HG03039 (cell line): ENCODE results near the gene PATJ.
A peak's percentile ranks its signal among the peaks of the same experiment; 100 is the strongest.

Experiments
- ATAC-seq: cut with Tn5 transposase; IDR thresholded peaks from one replicate; pipeline ENCODE4 v1.9.1; 2021; ENCODE audit warnings: mild to moderate bottlenecking, moderate library complexity; ENCODE audit not compliant: unreplicated experiment

PATJ gene

DNA sequence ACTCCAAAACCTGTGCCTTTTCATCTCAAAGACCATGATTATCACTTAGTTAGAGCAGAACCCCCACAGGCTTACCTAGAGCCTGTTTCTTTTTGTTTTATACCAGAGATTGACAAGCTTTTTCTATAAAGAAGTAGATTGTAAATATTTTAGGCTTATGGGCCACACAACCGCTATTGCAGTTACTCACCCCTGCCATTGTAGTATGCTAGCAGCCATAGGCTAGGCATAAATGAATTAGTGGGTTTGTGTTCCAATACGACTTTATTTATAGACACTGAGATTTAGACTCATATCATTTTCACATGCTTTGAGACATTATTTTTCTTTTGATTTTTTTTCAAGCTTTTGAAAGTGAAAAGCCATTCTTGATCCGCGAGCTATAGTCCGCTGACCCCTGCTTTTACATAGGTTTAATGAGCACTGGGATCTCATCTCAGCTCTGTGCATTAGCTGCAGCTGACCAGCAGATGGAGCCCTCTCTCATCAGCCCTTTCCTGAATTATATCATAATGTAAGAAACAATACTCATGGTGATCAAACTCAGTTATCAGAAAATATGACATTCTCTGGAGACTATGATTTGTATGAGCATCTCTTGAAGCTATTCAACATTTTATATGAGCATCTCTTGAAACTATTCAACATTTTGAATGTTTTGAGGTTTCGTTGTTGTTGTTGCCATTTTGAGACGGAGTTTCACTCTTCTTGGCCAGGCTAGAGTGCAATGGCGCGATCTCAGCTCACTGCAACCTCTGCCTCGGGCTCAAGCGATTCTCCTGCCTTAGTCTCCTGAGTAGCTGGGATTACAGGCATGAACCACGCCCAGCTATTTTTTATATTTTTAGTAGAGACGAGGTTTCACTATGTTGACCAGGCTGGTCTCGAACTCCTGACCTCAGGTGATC is 340.4 kb downstream of the PATJ start:
- ATAC-seq: no peak

DNA sequence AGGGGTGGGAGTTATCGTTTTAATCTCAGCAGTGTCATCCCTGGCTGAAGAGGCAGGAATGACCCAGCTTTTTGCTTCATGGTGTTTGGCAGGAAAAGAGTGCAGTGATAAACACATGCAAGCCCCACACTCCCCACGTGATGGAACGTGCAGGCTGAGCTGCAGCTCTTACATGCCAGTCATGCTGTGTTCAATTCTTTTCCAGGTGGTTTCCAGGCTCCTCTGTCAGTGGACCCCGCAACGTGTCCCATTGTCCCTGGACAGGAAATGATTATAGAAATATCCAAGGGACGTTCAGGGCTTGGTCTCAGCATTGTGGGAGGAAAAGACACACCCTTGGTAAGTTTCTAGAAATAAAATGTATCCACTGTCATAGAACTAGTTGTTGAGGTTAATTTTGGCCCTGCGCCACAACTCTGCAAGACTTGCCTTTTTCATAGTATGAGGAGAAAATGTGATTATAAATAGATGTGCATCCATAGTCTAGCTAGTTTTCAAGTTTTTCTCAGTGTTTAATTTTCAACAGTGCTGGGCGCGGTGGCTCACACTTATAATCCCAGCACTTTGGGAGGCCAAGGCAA is 342.1 kb downstream of the PATJ start:
- no peak for ATAC-seq

DNA sequence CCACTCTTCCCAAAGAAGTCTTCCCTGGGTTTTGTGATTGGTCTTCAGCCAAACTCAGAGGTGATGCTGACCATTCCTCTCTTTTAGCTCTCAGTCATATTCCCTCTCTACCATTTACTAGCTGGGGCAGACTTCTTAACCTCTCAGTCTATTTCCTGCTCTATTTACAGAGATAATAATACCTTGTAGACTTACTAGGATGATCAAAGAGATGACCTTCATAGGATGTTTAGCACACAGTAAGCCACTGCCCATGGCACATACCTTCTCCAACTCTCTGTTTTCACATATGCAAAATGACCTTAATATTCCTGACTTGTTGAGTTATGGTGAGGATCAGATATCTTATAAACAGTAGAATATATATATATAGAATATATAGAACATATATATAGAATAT is 346.2 kb downstream of the PATJ start:
- no peak for ATAC-seq

DNA sequence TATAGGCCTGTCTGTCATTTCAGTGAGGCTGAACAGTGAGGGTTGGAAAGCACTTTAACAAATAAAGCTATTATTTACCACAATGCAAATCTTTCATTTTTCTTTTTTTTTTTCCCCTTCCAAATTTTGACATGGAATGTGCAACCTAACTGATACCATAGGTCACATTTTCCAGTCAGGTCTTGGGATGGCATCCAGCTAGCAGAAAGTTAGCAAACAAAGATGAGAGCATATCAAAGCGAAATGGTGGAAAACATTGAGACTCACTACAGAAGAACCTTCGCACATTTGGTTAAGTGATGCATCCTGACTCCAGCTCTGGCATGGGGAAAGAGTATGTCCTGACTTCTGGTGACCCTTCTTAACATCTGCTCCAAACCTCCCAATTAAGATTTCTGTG is 347.3 kb downstream of the PATJ start:
- ATAC-seq: no peak

DNA sequence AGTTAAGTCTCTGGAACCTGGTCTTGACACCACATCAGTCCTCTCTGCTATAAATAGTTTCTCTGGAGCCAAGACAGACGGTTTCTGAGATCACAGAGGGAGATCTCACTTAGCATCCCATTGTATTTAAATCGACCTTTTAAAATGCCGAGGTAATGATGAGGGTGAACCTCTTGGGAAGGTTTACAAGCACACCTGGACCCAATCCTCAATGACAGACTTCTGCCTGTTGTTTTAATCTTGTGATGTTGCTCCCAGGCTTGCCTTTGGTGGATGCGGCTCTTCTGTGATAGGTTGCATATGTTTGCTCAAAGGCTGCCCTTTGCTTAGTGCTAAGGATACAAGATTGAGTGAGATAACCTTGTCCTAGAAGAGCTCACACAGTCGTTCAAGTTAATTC is 347.7 kb downstream of the PATJ start:
- no peak for ATAC-seq

DNA sequence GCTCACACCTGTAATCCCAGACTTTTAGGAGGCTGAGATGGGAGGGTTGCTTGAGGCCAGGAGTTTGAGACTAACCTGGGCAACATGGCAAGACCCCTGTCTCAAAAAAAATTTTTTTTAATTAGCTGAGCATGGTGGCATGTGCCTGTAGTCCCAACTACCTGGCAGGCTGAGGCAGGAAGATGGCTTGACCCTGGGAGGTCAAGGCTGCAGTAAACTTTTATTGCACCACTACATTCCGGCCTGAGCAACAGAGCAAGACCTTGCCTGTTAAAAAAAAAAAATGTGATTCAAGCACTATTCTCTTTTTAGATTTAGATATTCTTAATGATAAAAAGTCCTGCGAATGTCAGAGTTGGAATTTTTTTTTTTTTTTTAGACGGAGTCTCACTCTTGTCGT is 349.8 kb downstream of the PATJ start:
- no peak for ATAC-seq

DNA sequence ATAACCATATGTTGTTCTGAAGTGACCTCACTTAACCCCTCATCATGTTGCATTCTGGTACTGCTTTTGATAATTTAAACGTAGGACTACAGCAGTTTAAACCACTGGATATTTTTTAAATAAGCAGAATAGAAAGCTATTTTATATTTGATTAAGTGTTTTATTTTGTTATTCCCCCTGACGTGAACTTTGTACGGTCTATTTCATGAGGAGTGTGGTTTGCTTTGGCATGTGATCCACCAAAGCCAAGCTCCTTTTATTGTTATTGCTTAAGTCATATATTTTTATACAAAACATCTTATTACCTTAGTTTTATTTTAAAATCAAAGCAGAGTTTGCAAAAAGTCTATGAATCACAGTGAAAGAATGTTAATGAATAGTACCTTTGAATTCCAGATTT is 351.0 kb downstream of the PATJ start:
- ATAC-seq: no peak

DNA sequence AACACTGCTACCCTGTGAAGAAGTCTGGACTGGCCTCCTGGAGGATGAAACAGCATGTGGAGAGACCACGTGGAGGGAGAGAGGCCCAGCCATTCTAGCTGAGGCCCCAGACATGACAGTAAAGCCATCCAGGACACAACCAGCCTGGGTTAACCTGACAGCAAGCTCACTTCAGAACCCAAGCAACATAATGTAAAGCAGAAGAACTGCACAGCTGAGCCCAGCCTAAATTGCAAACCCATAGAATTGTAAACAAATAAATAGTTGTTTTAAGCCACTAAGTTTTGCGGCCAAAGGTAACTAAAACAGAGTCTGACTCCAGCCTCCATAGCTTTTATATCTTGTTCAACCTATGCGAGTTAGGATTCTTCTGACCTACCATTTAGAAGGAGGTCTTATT is 355.2 kb downstream of the PATJ start:
- ATAC-seq: no peak

DNA sequence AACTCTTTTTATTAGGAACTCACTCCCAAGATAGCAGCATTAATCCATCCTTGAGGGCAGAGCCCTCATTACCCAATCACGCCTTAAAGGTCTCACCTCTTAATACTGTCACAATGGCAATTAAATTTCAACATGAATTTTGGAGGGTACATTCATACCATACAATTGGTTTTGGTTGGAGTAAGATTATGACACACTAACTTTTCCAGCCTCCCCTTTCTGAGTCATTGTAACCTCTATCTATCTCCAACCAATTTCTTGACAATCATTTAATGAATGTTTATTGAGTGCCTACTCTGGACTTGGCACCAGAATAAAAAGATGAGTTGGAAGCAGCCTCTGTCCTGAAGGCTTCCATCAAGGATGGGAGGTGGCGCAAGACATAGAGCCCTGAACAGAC is 358.2 kb downstream of the PATJ start:
- ATAC-seq: no peak

DNA sequence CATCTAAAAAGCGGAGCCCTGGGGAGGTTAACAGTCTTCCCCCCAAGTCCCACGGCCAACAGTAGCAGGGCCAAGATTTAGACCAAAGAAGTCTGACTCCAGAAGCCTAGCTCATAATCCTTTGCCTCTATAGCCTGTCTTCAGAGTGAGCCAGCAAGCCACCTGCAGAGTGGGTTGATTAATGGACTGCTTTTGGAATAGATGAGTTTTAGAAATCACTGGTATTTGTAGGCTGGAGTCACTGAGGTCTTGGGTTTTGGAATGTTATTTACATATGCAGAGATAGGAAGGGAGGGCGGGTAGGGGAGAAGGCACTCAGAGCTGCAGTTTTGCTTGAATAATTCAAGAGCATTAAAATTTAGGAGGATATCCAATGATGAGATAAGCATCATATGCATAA is 361.6 kb downstream of the PATJ start:
- ATAC-seq: no peak

DNA sequence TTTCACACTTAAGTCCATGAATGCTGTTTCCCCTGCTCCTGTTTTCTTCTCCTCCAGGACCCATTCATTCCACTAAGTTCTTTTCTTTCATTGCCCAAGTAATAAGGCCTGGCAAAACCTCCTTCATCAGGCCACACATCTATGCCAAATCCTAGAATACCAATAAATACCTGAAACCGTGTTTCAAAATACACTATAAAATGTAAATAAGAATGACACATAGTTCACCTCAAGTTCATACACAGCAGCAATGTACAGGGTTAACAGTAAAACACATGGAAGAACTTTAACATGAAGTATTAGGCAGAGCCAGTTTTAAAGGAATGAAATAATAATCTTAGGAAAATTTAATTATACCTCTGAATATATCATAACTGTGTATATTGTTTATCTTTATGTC is 365.6 kb downstream of the PATJ start:
- no peak for ATAC-seq

DNA sequence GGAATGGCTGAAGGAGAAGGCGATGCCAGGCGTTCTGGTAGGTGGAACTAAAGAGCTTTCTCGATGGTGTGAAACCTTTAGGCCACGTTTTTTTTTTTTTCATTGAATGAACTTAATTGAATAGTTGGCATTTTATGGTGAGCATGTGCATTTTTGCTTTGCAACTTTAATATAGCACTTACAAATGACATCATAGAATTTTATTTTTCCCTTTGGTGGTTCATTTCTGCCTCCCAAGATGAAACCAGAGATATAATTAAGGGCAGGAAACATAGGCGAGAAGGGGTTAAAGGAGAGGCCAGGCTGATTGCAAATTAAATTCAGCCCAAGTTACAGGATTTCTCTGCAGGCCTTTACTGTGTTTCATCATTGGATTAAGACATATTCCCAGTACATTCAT is 366.8 kb downstream of the PATJ start:
- no peak for ATAC-seq

DNA sequence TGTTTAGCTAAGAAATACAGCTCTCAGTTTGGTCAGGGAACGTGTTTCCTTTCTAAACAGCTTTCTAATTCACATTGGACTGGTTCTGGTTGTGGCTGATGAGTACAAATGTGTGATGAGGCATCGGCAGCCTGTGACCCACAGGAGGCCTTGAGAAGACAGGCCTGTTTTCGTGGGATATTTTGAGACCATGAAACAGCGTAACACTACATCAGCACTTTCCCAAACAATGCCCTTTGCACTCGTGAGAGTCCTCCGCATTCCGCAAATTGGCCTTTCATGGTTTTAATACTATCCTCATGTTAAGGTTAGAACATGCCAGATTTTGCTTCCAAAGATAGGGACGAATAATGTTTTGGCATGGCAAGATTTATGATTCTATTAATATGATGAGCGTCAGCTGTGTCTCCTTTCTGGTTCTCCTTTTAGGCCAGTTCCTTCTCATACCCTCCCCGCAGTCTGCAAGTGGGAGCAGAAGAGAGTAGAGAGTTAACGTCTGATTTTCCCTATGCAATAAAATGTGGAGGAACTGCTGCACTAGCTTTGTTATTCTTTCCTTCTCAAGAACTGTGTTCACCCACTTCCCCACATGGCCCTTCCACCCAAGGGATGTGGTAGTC is 368.0 kb downstream of the PATJ start:
- no peak for ATAC-seq

DNA sequence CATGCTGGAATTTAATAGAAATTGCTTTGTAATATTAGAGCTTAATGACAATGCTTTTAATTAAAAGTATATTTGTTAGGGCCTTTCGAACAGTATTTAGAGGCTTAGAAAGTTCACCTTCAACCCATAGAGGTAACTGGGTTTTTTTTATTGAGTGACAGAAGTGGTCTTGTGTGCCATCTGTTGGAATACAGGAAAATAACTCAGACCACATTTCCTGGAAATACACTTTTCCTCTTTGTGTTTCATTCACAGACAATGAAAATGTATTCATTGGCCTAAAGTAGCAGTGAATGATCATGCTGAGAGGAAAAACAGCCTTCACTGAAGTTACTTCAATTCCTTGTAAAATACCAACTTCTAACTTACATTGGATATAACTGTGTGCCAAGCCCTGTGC is 368.8 kb downstream of the PATJ start:
- no peak for ATAC-seq

DNA sequence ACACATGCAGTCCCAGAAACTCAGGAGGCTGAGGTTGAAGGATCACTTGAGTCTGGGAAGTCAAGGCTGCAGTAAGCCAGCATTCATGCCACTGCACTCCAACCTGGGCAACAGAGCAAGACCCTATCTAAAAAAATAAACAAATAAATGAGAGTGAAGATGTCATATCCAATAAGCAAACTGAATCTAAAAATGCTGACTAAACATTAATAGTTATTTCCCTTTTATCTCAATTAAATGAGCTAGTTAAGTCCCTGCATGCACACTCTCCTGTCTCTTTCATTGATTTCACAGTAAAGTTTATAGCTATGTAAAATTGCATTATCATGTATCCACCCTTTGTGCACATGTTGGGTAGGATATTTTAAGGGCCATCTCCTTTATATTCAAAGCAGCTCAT is 371.2 kb downstream of the PATJ start:
- no peak for ATAC-seq

DNA sequence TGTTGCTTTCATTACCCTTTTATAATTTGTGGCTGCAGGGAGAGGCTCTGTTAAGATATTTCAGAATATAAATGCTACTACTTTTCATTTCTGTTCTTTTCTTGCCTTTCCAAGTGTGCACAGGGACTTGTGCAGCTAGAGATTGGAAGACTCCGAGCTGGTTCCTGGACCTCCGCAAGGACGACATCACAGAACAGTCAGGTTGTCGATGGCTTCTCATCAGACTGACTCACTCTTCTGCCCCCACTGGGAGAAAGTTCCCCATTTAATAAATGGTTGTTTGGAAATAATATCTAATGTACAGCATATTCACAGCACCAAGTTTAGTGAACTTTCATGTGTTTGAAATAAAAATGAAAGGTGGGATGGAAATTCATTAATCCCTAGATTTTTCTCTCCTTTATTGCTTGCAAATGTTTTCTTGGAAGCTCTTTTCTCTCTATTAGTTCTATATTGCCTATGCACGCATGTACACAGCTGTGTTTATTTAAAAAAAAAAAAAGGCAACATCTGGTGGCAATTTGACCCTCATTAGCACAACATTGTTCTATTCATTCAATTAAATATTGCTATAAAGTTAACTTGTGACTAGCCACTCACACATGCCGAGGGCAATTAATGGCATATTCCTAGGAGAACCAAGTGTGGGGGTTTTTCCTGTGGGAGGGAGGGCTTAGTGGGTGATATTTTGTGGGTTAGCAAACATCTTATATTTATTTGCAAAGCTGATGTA is 374.9 kb downstream of the PATJ start:
- no peak for ATAC-seq

DNA sequence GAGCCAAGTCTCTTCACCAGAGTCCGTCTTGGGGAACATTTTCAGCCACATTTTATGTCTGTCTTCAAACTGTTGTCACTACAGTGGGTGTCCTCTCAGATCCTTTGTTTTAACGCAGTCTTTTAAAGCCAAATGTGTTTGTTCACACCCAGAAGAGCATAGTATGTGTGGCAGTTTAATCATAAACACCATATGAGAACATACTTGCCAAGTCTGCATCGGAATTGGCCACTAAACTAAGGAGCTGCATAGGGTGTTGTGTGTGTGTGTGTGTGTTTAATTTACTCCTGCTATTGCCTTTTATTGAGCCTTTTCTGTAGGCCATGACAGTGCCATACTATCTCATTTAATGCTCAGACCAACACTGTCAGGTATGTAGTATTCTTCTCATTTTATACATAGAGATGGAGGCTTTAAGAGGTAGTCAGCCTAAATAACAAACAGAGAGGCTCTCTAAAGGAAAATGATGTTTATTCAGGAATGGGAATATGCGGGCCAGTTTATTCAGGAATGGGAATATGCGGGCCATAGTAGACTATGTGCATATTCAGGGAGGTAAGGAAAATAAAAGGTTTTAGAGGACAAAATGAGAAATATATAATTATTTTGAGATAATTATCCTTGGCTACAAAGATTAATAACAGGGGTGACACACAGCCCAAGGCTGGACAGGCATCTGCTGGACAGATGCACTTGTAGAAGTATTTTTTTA is 384.5 kb downstream of the PATJ start:
- no peak for ATAC-seq

DNA sequence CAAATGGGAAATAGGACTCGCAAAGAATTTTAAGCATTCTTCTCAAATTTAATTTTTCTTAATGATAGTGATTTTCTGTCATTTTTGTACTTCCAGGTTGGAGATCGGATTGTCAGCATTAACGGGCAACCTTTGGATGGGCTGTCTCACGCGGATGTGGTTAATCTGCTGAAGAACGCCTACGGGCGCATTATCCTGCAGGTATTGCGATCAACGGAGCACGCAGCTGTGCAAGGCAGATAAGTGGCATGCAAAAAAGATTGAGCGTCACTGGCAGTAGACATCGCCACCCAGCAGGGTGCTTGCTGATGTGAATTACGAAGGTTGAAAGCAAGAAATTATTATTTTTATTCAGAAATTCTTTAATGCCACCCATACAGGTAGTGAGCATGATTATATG is 386.5 kb downstream of the PATJ start:
- ATAC-seq: no peak

DNA sequence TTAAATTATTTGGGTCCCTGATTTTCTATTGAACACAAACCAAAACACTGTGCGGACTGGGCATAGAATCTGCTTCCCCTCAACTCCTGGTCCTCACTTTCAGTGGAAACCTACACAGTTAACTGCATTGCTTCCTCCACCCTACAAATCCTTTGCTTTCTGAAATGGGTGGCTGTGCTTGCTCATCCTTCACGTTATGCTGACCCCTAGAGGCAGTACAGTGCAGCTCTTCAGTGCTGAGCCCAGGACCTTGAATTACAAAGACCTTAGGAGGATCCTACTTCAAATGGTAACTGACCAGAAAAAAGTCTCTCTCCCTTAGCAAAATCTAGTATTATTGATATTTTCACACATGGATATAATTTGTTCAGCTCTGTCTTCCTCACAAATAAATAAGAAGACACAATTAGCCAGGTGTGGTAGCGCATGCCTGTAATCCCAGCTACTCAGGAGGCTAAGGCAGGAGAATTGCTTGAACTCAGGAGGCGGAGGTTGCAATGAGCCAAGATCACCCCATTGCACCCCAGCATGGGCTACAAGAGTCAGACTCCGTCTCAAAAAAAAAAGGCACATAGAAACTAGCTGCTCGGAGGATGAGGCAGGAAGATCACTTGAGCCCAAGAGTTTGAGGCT is 388.9 kb downstream of the PATJ start:
- ATAC-seq: peak; percentile 74

DNA sequence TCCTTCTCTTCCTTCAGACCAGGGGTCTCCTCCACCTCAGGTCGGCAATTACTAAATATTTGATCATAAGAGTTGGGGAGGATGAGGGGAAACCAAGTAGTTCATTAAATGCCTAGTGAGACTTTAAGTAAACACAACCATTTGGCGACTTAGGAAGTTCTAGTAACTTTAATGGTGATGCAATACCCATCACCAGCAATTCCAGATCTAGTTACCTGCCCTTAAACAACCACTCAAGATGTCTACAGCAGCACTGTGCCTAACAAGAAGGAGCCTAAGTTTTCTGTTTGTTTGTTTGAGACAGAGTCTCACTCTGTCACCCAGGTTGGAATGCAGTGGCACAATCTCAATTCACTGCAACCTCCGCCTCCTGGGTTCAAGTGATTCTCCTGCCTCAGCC is 395.7 kb downstream of the PATJ start:
- no peak for ATAC-seq
